Adrenal gland (tissue), 5 donors: ENCODE data around the gene CEP112.

ENCODE experiments used
- POLR2A ChIP-seq, 2 donors: fragments of 450-650 bp; IDR thresholded peaks; one replicate each; pipeline ENCODE4 v1.6.1; 2017; ENCODE audit warnings: antibody characterized with exemption in 2 of 2, mild to moderate bottlenecking in 2 of 2, moderate library complexity in 1 of 2
- TF ChIP-seq, protein P1 (sequence below), 6 experiments: fragments of 450-650 bp in 4 of 6; fragments of 200-600 bp in 2 of 6; sonication (generic) in 1 of 6; IDR thresholded peaks; 1 replicate in 5 of 6; 2 replicates in 1 of 6; pipeline versions ENCODE4 v1.5.1 to v1.8.0; 2016 to 2021; ENCODE audit warnings: antibody characterized with exemption in 6 of 6, mild to moderate bottlenecking in 2 of 6, moderate library complexity in 1 of 6
- donor health status: DM: no; HTN: no; CAD: no.

DNA sequence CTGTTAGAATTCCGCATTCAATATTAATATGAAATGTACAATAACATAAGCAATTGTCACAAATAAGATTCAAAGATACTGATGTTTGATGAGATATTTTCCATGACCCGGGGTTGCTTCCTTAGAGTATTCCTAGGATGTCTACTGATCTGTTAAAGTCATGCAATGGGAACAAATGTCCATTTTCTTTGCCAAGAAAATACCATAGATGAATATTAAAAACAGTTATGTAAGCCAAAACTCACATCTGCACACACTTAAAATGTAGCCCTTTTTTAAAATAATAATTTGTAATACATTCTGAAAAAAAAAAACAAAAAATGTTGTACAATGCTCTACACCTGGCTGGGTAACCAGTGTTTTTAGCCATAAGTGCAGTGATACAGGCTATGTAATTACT lies 371.1 kb downstream of the CEP112 start:
- TF ChIP-seq, protein P1, sequence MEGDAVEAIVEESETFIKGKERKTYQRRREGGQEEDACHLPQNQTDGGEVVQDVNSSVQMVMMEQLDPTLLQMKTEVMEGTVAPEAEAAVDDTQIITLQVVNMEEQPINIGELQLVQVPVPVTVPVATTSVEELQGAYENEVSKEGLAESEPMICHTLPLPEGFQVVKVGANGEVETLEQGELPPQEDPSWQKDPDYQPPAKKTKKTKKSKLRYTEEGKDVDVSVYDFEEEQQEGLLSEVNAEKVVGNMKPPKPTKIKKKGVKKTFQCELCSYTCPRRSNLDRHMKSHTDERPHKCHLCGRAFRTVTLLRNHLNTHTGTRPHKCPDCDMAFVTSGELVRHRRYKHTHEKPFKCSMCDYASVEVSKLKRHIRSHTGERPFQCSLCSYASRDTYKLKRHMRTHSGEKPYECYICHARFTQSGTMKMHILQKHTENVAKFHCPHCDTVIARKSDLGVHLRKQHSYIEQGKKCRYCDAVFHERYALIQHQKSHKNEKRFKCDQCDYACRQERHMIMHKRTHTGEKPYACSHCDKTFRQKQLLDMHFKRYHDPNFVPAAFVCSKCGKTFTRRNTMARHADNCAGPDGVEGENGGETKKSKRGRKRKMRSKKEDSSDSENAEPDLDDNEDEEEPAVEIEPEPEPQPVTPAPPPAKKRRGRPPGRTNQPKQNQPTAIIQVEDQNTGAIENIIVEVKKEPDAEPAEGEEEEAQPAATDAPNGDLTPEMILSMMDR (IDR thresholded peaks at IDR 0.05) = no peak
- no peak for TF ChIP-seq POLR2A (IDR thresholded peaks at IDR 0.05)
